ENCODE results near the gene GPX3. TPM values are rescaled to one million over a fixed set of nuclear protein-coding genes. Genes with fewer than 3 reads are reported as not detected.

The GPX3 gene
- total and polyA plus RNA-seq, 10 of the 15 experiments (the other 5 are each of a cell fraction or from before 2014, with no cell fraction given): 0.04 to 1.0 (median 0.15) TPM; not detected in 3

GRCh38 chr5:151042453-151043093 is 22.2 kb downstream of the GPX3 start (continued):
- no peak for TF ChIP-seq EP300 (IDR thresholded peaks at IDR 0.05; ENCODE audit: borderline replicate concordance in 1 of 2, control insufficient read depth in 1 of 2, low read depth in 2 of 2, low read length in 2 of 2)
- no peak for TF ChIP-seq TCF12 (IDR thresholded peaks at IDR 0.05; ENCODE audit: low read depth, low read length)

- WGBS (ENCODE audit: insufficient coverage, insufficient replicate concordance, low lambda C conversion rate, missing lambda C conversion rate): 98% methylated on average over 13 of the region's 13 CpGs
- Histone ChIP-seq H3K27ac (ENCODE audit: control insufficient read depth, insufficient read depth) (no peak overlapping the region), H3K36me3 (ENCODE audit: control insufficient read depth in 2 of 2, insufficient read depth in 2 of 2, low read length in 1 of 2) (peaks cover 44 to 54% of the 10 kb centered on the region in 2 experiments), H2AFZ (ENCODE audit: control insufficient read depth, low read depth, low read length) (no peak overlapping the region), H3K4me3 (no peak overlapping the region), H3K4me2 (ENCODE audit: control insufficient read depth, insufficient read depth) (no peak overlapping the region), H3K27me3 (replicated peaks in 1 of 2; ENCODE audit: control insufficient read depth in 2 of 2, insufficient read depth in 2 of 2, low read length in 1 of 2) (no peaks in the 10 kb centered on the region), H4K20me1 (ENCODE audit: control insufficient read depth, insufficient read depth) (no peaks in the 10 kb centered on the region), H3K4me1 (ENCODE audit: control insufficient read depth, insufficient read depth, low read length) (no peaks in the 10 kb centered on the region; the same call in 1 of the 2 replicates), H3K9me3 (replicated peaks; ENCODE audit: control insufficient read depth, insufficient read depth, low read length) (no peaks in the 10 kb centered on the region), H3K79me2 (ENCODE audit: control insufficient read depth, insufficient read depth, low read length) (peaks cover 3% of the 10 kb centered on the region; the same call in 1 of the 2 replicates), H3K9ac (ENCODE audit: control insufficient read depth, insufficient read depth, low read length) (no peak overlapping the region)
- intact Hi-C loops (cut with micrococcal nuclease; ENCODE audit: unreplicated experiment): no loop called here
- ChIA-PET RAD21 (ENCODE audit: unreplicated experiment) (interaction anchor here (1.0 to 7.7 kb wide), 6 partner anchors 20 to 396 kb away, joined by 3 to 178 read pairs (median 8); no protein-coding TSS in a partner anchor), POLR2A (interaction anchor here (0.6 to 1.1 kb wide), 3 partner anchors 63 to 123 kb away, joined by 3 to 5 read pairs (median 4); no protein-coding TSS in a partner anchor), SMC1A (ENCODE audit: uncharacterized antibody, unreplicated experiment) (interaction anchor here (0.6 to 9.9 kb wide), 7 partner anchors 27 to 866 kb away, joined by 3 to 279 read pairs (median 3); no protein-coding TSS in a partner anchor), CTCF (interaction anchor here (0.6 to 15.8 kb wide), 25 partner anchors 9 to 773 kb away, joined by 3 to 691 read pairs (median 3); partner anchors contain the start of gene GM2A)
- in situ Hi-C loops (cut with MboI): no loop called here
- BruUV-seq (replicated peaks): no TSS peak
- peak; percentile 27 for FAIRE-seq
- ATAC-seq: peak; percentile 79
- TF ChIP-seq RAD51 (IDR thresholded peaks at IDR 0.05) (no peak), KDM1A (IDR thresholded peaks at IDR 0.05; ENCODE audit: borderline replicate concordance) (no peak), SIN3A (IDR thresholded peaks at IDR 0.05; ENCODE audit: low read depth, low read length) (no peak), BRCA1 (IDR thresholded peaks at IDR 0.05; ENCODE audit: low read depth, low read length) (no peak), SMC3 (IDR thresholded peaks at IDR 0.05; ENCODE audit: borderline replicate concordance, low read length) (peak; percentile 39), POLR2AphosphoS5 (IDR thresholded peaks at IDR 0.05; ENCODE audit: low read length) (no peak), BCLAF1 (IDR thresholded peaks at IDR 0.05) (no peak), POLR2AphosphoS2 (IDR thresholded peaks at IDR 0.05; ENCODE audit: low read depth, low read length) (no peak), CTCF (IDR thresholded peaks at IDR 0.05 in 2 of 3, conservative IDR thresholded peaks at IDR 0.05 in 1 of 3; ENCODE audit: control insufficient read depth in 2 of 3, extremely low read depth in 1 of 3, insufficient read depth in 1 of 3, low read depth in 3 of 3, low read length in 3 of 3) (peak; percentile 55 to 92 (median 78)), RAD21 (IDR thresholded peaks at IDR 0.05; ENCODE audit: insufficient read depth, low read depth, low read length) (peak; percentile 43)
- DNase-seq (ENCODE audit: low read depth, low spot score): no peak
These were observed 27.5 kb downstream of the GPX3 start for GRCh38 chr5:151047814-151048425.
